Karpas-422 (cell line): ENCODE data around the gene TRIP12. TPM values are rescaled to one million over a fixed set of nuclear protein-coding genes. Genes with fewer than 3 reads are reported as not detected.

Source experiments
- DNase-seq: peaks from one replicate; pipeline ENCODE4 v3.0.0-alpha.2; 2015
- H2AFZ ChIP-seq: fragments of 200-600 bp; sonication (generic); 2 replicates; pipeline ENCODE4 v1.6.1; 2014; ENCODE audit warnings: antibody characterized with exemption, low read length, mixed read lengths
- H3K27ac ChIP-seq: fragments of 200-600 bp; sonication (generic); 2 replicates; pipeline ENCODE4 v1.5.1; 2014; ENCODE audit warnings: mild to moderate bottlenecking, low read length, moderate library complexity
- H3K27me3 ChIP-seq: fragments of 200-600 bp; sonication (generic); 2 replicates; pipeline ENCODE4 v1.6.1; 2014; ENCODE audit warnings: low read length, mixed read lengths
- H3K36me3 ChIP-seq: fragments of 200-600 bp; sonication (generic); 2 replicates; pipeline ENCODE4 v1.6.1; 2014; ENCODE audit warnings: low read length, mixed read lengths; ENCODE audit not compliant: insufficient read depth
- H3K4me1 ChIP-seq: fragments of 200-600 bp; sonication (generic); 2 replicates; pipeline ENCODE4 v1.6.1; 2014; ENCODE audit warnings: mild to moderate bottlenecking, low read length, mixed read lengths
- H3K4me2 ChIP-seq: fragments of 200-600 bp; sonication (generic); 2 replicates; pipeline ENCODE4 v1.6.1; 2014; ENCODE audit warnings: low read length, low read depth, mild to moderate bottlenecking; ENCODE audit not compliant: poor library complexity, severe bottlenecking
- H3K4me3 ChIP-seq: fragments of 200-600 bp; sonication (generic); 2 replicates; pipeline ENCODE4 v1.5.1; 2014; ENCODE audit warnings: mild to moderate bottlenecking, antibody characterized with exemption, low read length, mixed read lengths
- H3K79me2 ChIP-seq: fragments of 200-600 bp; sonication (generic); 2 replicates; pipeline ENCODE4 v1.6.1; 2014; ENCODE audit warnings: mild to moderate bottlenecking, low read length, mixed read lengths
- H3K9ac ChIP-seq: fragments of 200-600 bp; sonication (generic); 2 replicates; pipeline ENCODE4 v1.6.0; 2014; ENCODE audit warnings: low read length
- H3K9me2 ChIP-seq: fragments of 200-600 bp; sonication (generic), shearing (Covaris generic); replicated peaks from 2 replicates; pipeline ENCODE4 v1.6.0; 2014; ENCODE audit warnings: mild to moderate bottlenecking, low read length, moderate library complexity; ENCODE audit not compliant: insufficient read depth
- H3K9me3 ChIP-seq: fragments of 300-700, 200-600 bp; sonication (generic); 2 replicates; pipeline ENCODE4 v1.6.1; 2014; ENCODE audit warnings: low read length, mixed read lengths
- H4K20me1 ChIP-seq: fragments of 200-600 bp; sonication (generic); 2 replicates; pipeline ENCODE4 v1.6.1; 2014; ENCODE audit warnings: mild to moderate bottlenecking, antibody characterized with exemption, low read length, low read depth; ENCODE audit not compliant: insufficient read depth
- total RNA-seq: library from RNA; depleted of rRNA; stranded (reverse); fragments of >200 nt; shearing (Covaris generic); gene quantifications from 2 replicates; pipeline ENCODE4 v1.2.3, GENCODE V29; 2014; ENCODE audit warnings: low replicate concordance

TRIP12 gene
- total RNA-seq, 1 experiment from 2014 or later, result 187 TPM

DNA sequence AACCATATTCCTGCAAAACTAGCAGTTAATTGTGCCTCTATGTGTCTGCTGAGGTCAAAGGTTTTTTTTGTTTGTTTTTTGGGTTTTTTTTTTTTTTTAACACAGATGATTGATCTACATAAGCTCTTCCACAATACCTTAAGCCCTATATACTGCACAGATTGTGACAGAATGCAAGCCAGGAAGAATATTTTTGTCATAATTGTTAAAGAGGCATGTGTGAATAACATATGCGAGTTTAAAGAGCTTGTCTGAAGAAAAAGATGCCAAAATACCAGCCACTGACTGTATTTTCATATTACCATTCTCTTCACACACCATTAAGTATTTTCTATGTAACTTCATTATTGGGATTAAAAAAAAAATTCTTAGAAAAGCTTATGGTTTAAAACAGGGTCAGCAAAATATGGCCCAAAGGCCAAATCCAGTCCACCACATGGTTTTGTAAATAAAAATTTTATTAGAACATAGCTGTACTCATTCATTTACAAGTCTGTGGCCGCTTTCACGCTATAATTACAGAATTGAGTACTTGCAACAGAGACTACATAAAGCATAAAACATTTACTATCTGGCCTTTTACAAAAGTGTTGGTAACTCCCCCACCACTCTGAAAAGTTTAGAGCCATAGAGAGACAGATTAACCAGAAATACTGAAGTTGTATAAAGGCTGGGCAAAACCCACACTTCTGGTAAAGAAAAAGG, 89.9 kb downstream of the TRIP12 start:
- Histone ChIP-seq H4K20me1 (no peaks in the 10 kb centered on the region), H3K9ac (no peak overlapping the region), H3K9me2 (no peaks in the 10 kb centered on the region), H2AFZ (no peak overlapping the region), H3K4me2 (no peak overlapping the region), H3K9me3 (no peaks in the 10 kb centered on the region), H3K27me3 (no peaks in the 10 kb centered on the region), H3K79me2 (peaks cover 67% of the 10 kb centered on the region), H3K4me3 (no peak overlapping the region), H3K27ac (0 out of 2 replicates have a peak overlapping the region, but pooled peaks have one; percentile 23), H3K36me3 (peaks cover 45% of the 10 kb centered on the region; the same call in 1 of the 2 replicates), H3K4me1 (peaks cover 7% of the 10 kb centered on the region)
- no peak for DNase-seq

DNA sequence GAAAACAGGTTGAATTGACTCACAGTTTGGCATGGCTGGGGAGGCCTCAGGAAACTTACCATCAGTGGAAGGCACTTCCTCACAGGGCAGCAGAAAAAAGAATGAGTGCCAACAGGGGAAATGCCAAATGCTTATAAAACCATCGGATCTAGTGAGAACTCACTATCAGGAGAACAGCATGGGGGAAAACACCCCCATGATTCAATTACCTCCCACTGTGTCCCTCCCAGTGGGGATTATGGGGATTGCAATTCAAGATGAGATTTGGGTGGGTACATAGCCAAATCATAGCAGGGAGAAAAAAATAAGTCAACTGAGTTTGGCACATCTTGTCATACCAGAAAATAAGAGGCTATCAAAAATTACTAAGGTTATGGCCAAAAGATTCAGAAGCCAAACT, 96.3 kb downstream of the TRIP12 start:
- Histone ChIP-seq H3K79me2 (peaks cover 39% of the 10 kb centered on the region), H3K4me2 (no peak overlapping the region), H3K27me3 (no peaks in the 10 kb centered on the region), H3K27ac (peak overlapping the region; percentile 97; the same call in 1 of the 2 replicates), H2AFZ (no peak overlapping the region), H3K4me3 (no peak overlapping the region), H4K20me1 (no peaks in the 10 kb centered on the region), H3K9ac (no peak overlapping the region), H3K4me1 (peaks cover 45% of the 10 kb centered on the region), H3K9me3 (peaks cover 8% of the 10 kb centered on the region), H3K9me2 (no peaks in the 10 kb centered on the region), H3K36me3 (peaks cover 64% of the 10 kb centered on the region)
- DNase-seq, result no peak

DNA sequence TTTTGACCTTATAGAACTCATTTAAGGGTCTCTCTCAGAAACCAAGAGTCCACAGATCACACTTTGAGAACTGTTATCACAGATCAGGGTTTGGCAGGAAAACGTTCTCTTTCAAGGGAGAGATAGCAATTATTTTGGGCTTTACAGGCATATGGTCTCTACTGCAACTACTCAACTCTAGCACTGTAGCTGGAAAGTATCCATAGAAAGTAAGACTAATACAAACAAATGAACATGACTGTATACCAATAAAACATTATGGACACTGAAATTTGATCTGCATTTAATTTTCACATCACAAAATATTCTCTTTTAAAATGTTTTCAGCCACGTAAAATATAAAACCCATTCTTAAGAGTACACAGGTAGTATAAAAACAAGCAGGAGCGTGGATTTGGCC, 100.5 kb downstream of the TRIP12 start:
- Histone ChIP-seq H3K4me1 (peaks cover 67% of the 10 kb centered on the region), H3K9ac (0 out of 2 replicates have a peak overlapping the region, but pooled peaks have one; percentile 11), H3K36me3 (peaks cover 45% of the 10 kb centered on the region), H3K4me2 (peak overlapping the region; percentile 74), H3K27ac (peak overlapping the region; percentile 97), H4K20me1 (no peaks in the 10 kb centered on the region), H3K9me2 (no peaks in the 10 kb centered on the region), H3K79me2 (peaks cover 51% of the 10 kb centered on the region), H3K9me3 (peaks cover 8% of the 10 kb centered on the region), H3K27me3 (no peaks in the 10 kb centered on the region), H2AFZ (no peak overlapping the region), H3K4me3 (no peak overlapping the region)
- DNase-seq, result no peak

- no peak overlapping the region for H3K4me3 ChIP-seq
- no peak overlapping the region for H3K4me2 ChIP-seq
- DNase-seq, result no peak
- no peak overlapping the region for H3K27ac ChIP-seq
- H3K79me2 ChIP-seq, result peaks cover 46% of the 10 kb centered on the region
- H2AFZ ChIP-seq, result no peak overlapping the region
- no peaks in the 10 kb centered on the region for H3K9me3 ChIP-seq
- no peaks in the 10 kb centered on the region for H3K9me2 ChIP-seq
- no peak overlapping the region for H3K9ac ChIP-seq
- peaks cover 54% of the 10 kb centered on the region for H3K4me1 ChIP-seq
- no peaks in the 10 kb centered on the region for H3K27me3 ChIP-seq
- H4K20me1 ChIP-seq, result no peaks in the 10 kb centered on the region
- peaks cover 35% of the 10 kb centered on the region for H3K36me3 ChIP-seq
Measured at GRCh38 chr2:229818230-229818629, 103.6 kb downstream of the TRIP12 start.

GRCh38 chr2:229815858-229816257, 106.0 kb downstream of the TRIP12 start:
- H3K27ac ChIP-seq, result 0 out of 2 replicates have a peak overlapping the region, but pooled peaks have one; percentile 18
- H2AFZ ChIP-seq, result no peak overlapping the region
- no peak overlapping the region for H3K4me2 ChIP-seq
- H3K36me3 ChIP-seq, result peaks cover 37% of the 10 kb centered on the region
- no peak for DNase-seq
- no peaks in the 10 kb centered on the region for H3K27me3 ChIP-seq
- no peaks in the 10 kb centered on the region for H3K9me2 ChIP-seq
- no peaks in the 10 kb centered on the region for H4K20me1 ChIP-seq
- no peak overlapping the region for H3K9ac ChIP-seq
- peaks cover 31% of the 10 kb centered on the region for H3K4me1 ChIP-seq
- H3K9me3 ChIP-seq, result no peaks in the 10 kb centered on the region
- H3K4me3 ChIP-seq, result no peak overlapping the region
- peaks cover 41% of the 10 kb centered on the region for H3K79me2 ChIP-seq

DNA sequence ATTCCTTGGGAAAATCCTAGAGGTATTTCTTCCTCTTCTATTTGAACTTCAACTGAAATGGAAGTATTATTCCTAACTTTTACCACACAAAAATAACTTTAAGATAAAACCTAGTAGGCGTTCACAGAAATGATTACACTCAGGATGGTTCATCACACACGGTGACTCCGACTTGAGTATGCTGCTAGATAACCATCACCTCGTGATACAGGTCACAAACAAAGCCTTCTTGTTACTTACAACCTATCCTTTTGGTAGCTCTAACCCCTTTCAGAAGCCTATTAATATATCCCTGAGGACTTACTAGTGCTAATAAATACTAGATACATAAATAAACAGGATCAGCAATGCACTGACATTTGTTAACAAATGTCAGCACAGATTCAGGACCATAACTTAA, 106.5 kb downstream of the TRIP12 start:
- no peaks in the 10 kb centered on the region for H3K9me3 ChIP-seq
- H3K27me3 ChIP-seq, result no peaks in the 10 kb centered on the region
- H3K79me2 ChIP-seq, result peaks cover 41% of the 10 kb centered on the region
- no peak for DNase-seq
- no peak overlapping the region for H3K4me3 ChIP-seq
- no peak overlapping the region for H3K27ac ChIP-seq
- no peaks in the 10 kb centered on the region for H3K9me2 ChIP-seq
- no peak overlapping the region for H3K4me2 ChIP-seq
- no peak overlapping the region for H3K9ac ChIP-seq
- no peaks in the 10 kb centered on the region for H4K20me1 ChIP-seq
- peaks cover 28% of the 10 kb centered on the region for H3K4me1 ChIP-seq
- no peak overlapping the region for H2AFZ ChIP-seq
- H3K36me3 ChIP-seq, result peaks cover 42% of the 10 kb centered on the region

- Histone ChIP-seq H3K79me2 (peaks cover 32% of the 10 kb centered on the region), H3K9ac (no peak overlapping the region), H3K4me2 (no peak overlapping the region), H4K20me1 (no peaks in the 10 kb centered on the region), H3K27me3 (no peaks in the 10 kb centered on the region), H2AFZ (no peak overlapping the region), H3K4me3 (no peak overlapping the region), H3K4me1 (peaks cover under 1% of the 10 kb centered on the region; the same call in 1 of the 2 replicates), H3K27ac (no peak overlapping the region), H3K9me2 (no peaks in the 10 kb centered on the region), H3K9me3 (no peaks in the 10 kb centered on the region), H3K36me3 (peaks cover 58% of the 10 kb centered on the region)
- no peak for DNase-seq
Measured at GRCh38 chr2:229810786-229811185, 111.0 kb downstream of the TRIP12 start.

DNA sequence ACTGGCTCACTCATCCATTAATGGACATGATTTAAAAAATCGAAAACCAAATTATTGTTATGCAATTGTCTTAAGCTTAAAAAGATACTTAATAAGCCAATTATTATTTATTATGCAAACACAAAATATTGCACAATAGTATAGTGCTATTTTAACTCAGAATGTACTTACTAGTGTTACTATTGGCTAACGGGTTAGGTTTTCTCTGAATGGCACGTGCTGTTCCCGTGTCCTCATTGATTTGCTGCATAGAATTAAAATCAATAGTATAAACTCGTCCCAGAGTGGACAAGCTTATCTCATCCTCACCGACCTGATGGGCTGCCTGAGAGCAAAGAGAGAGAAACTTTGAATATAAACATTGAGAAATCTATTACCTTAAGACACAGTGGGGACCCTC, 116.2 kb downstream of the TRIP12 start:
- Histone ChIP-seq H3K4me3 (no peak overlapping the region), H3K79me2 (peaks cover 27% of the 10 kb centered on the region), H3K9ac (no peak overlapping the region), H3K27me3 (no peaks in the 10 kb centered on the region), H3K4me2 (no peak overlapping the region), H3K27ac (no peak overlapping the region), H3K9me2 (no peaks in the 10 kb centered on the region), H3K36me3 (peaks cover 53% of the 10 kb centered on the region), H2AFZ (no peak overlapping the region), H3K4me1 (peaks cover 36% of the 10 kb centered on the region), H4K20me1 (no peaks in the 10 kb centered on the region), H3K9me3 (no peaks in the 10 kb centered on the region)
- no peak for DNase-seq
